ENCODE measurements around the gene DNAJC22.

GRCh38 chr12:49375406-49375805 is 28.7 kb downstream of the DNAJC22 start:
- TF ChIP-seq ZNF12 (CRISPR knock-in tag; IDR thresholded peaks at IDR 0.05) (no peak), RFX5 (IDR thresholded peaks at IDR 0.05; ENCODE audit: low read depth, low read length) (no peak), ZNF274 (CRISPR knock-in tag; IDR thresholded peaks at IDR 0.05) (no peak), CC2D1A (CRISPR knock-in tag; IDR thresholded peaks at IDR 0.05) (no peak)
- TF ChIP-seq, protein P1, sequence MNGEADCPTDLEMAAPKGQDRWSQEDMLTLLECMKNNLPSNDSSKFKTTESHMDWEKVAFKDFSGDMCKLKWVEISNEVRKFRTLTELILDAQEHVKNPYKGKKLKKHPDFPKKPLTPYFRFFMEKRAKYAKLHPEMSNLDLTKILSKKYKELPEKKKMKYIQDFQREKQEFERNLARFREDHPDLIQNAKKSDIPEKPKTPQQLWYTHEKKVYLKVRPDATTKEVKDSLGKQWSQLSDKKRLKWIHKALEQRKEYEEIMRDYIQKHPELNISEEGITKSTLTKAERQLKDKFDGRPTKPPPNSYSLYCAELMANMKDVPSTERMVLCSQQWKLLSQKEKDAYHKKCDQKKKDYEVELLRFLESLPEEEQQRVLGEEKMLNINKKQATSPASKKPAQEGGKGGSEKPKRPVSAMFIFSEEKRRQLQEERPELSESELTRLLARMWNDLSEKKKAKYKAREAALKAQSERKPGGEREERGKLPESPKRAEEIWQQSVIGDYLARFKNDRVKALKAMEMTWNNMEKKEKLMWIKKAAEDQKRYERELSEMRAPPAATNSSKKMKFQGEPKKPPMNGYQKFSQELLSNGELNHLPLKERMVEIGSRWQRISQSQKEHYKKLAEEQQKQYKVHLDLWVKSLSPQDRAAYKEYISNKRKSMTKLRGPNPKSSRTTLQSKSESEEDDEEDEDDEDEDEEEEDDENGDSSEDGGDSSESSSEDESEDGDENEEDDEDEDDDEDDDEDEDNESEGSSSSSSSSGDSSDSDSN (CRISPR knock-in tag; IDR thresholded peaks at IDR 0.05), result no peak
